ENCODE results near the gene KRT78. TPM values are rescaled to one million over a fixed set of nuclear protein-coding genes. Genes with fewer than 3 reads are reported as not detected.

KRT78 gene
- total RNA-seq, 1 donor from 2014 or later, result not detected

GRCh38 chr12:52838609-52839435 is 10.0 kb downstream of the KRT78 start:
- H3K4me3 ChIP-seq, result no peak overlapping the region
- TF ChIP-seq CTCF (IDR thresholded peaks at IDR 0.05; ENCODE audit: borderline replicate concordance), result no peak
- no peaks in the 10 kb centered on the region for H3K36me3 ChIP-seq
- H3K4me1 ChIP-seq, result no peaks in the 10 kb centered on the region
- H3K9me3 ChIP-seq (replicated peaks), result no peaks in the 10 kb centered on the region
- intact Hi-C loops (cut with micrococcal nuclease), result no loop called here
- no peak for DNase-seq
- peaks cover 87% of the 10 kb centered on the region for H3K27me3 ChIP-seq (ENCODE audit: low read depth)
- no peak overlapping the region for H3K27ac ChIP-seq (replicated peaks)

- H3K4me3 ChIP-seq, result no peak overlapping the region
- no peak overlapping the region for H3K27ac ChIP-seq (replicated peaks)
- H3K9me3 ChIP-seq (replicated peaks), result no peaks in the 10 kb centered on the region
- no peak for TF ChIP-seq CTCF (IDR thresholded peaks at IDR 0.05; ENCODE audit: borderline replicate concordance)
- intact Hi-C loops (cut with micrococcal nuclease), result no loop called here
- DNase-seq, result no peak
- H3K27me3 ChIP-seq (ENCODE audit: low read depth), result peaks cover 90% of the 10 kb centered on the region
- no peaks in the 10 kb centered on the region for H3K36me3 ChIP-seq
- no peaks in the 10 kb centered on the region for H3K4me1 ChIP-seq
Measured at GRCh38 chr12:52837781-52838608, 10.8 kb downstream of the KRT78 start.

GRCh38 chr12:52837413-52837741 is 11.4 kb downstream of the KRT78 start:
- no peak for DNase-seq
- Histone ChIP-seq H3K36me3 (no peaks in the 10 kb centered on the region), H3K9me3 (replicated peaks) (no peaks in the 10 kb centered on the region), H3K27ac (replicated peaks) (no peak overlapping the region), H3K4me3 (no peak overlapping the region), H3K4me1 (no peaks in the 10 kb centered on the region), H3K27me3 (ENCODE audit: low read depth) (peaks cover 96% of the 10 kb centered on the region)
- intact Hi-C loops (cut with micrococcal nuclease), result no loop called here
- TF ChIP-seq CTCF (IDR thresholded peaks at IDR 0.05; ENCODE audit: borderline replicate concordance), result no peak

GRCh38 chr12:52836491-52837412 is 12.0 kb downstream of the KRT78 start:
- no peak for TF ChIP-seq CTCF (IDR thresholded peaks at IDR 0.05; ENCODE audit: borderline replicate concordance)
- H3K36me3 ChIP-seq, result no peaks in the 10 kb centered on the region
- H3K27me3 ChIP-seq (ENCODE audit: low read depth), result peaks cover 96% of the 10 kb centered on the region
- no peak overlapping the region for H3K27ac ChIP-seq (replicated peaks)
- H3K9me3 ChIP-seq (replicated peaks), result no peaks in the 10 kb centered on the region
- no peaks in the 10 kb centered on the region for H3K4me1 ChIP-seq
- DNase-seq, result no peak
- intact Hi-C loops (cut with micrococcal nuclease), result no loop called here
- no peak overlapping the region for H3K4me3 ChIP-seq

GRCh38 chr12:52836042-52836466 is 12.7 kb downstream of the KRT78 start:
- intact Hi-C loops (cut with micrococcal nuclease), result no loop called here
- Histone ChIP-seq H3K36me3 (no peaks in the 10 kb centered on the region), H3K4me1 (no peaks in the 10 kb centered on the region), H3K4me3 (no peak overlapping the region), H3K27me3 (ENCODE audit: low read depth) (peaks cover 94% of the 10 kb centered on the region), H3K9me3 (replicated peaks) (no peaks in the 10 kb centered on the region), H3K27ac (replicated peaks) (no peak overlapping the region)
- no peak for TF ChIP-seq CTCF (IDR thresholded peaks at IDR 0.05; ENCODE audit: borderline replicate concordance)
- DNase-seq, result no peak
